GM12891 (cell line): Measurements from ENCODE around the gene ZNF282.

Experiments used
- PAX5 ChIP-seq: IDR thresholded peaks from 2 replicates; pipeline ENCODE4 v1.6.1; 2011; ENCODE audit warnings: low read length, moderate library complexity, mild to moderate bottlenecking; ENCODE audit not compliant: insufficient read depth, severe bottlenecking
- POLR2A ChIP-seq: IDR thresholded peaks from 2 replicates; pipeline ENCODE4 v1.6.1; 2011; ENCODE audit warnings: low read depth, low read length, control low read depth
- POLR2AphosphoS5 ChIP-seq: IDR thresholded peaks from 2 replicates; pipeline ENCODE4 v1.6.1; 2011; ENCODE audit warnings: low read depth, low read length, control low read depth
- POU2F2 ChIP-seq: IDR thresholded peaks from 2 replicates; pipeline ENCODE4 v1.6.1; 2011; ENCODE audit warnings: low read depth, mild to moderate bottlenecking, control low read depth, low read length, moderate library complexity
- TAF1 ChIP-seq: IDR thresholded peaks from 2 replicates; pipeline ENCODE4 v1.6.1; 2011; ENCODE audit warnings: low read depth, low read length, control low read depth

DNA sequence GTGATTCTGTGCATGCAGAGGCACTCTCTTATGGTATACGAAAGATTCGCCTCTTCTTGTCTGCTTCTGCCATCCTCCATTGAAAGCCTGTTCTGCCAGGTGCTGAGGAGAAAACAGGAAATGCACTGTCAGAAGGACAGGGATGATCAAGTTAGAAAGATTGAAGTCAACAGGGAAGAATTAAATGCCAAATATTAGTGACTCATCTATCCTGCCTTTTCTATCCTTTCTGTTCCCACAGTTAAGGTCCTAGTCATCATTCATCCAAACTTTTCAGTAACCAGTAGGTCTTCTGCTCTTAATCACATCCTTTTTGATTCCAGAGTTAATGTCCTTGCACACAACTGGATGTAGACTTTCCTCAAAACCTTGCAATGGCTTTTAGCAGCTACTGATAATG, 61.8 kb downstream of the ZNF282 start:
- TF ChIP-seq POLR2A (no peak), POLR2AphosphoS5 (no peak), POU2F2 (no peak), TAF1 (no peak), PAX5 (no peak)
